Keratinocyte (primary cell): ENCODE measurements around the gene MAGEA9. TPM values are rescaled to one million over a fixed set of nuclear protein-coding genes. Genes with fewer than 3 reads are reported as not detected.
"Not testable (repeated sequence)": the region's sequence is repeated elsewhere in the genome, so short reads cannot be mapped to it uniquely, and the experiment has no call there.

Source experiments
- DNase-seq: peaks from one replicate; pipeline ENCODE4 v3.0.0-alpha.2; 2011; ENCODE audit warnings: low read depth, missing footprints, low spot score
- FAIRE-seq: peaks from 2 replicates; lab custom pipeline; 2011; peaks lifted over from hg19 to GRCh38; lab: Jason Lieb, UNC
- H2AFZ ChIP-seq: 2 replicates; pipeline ENCODE4 v1.6.0; 2012; ENCODE audit warnings: low read length, control low read depth, inconsistent platforms; ENCODE audit not compliant: control insufficient read depth
- H3K27ac ChIP-seq: 2 replicates; pipeline ENCODE4 v1.5.1; 2011; ENCODE audit warnings: low read length; ENCODE audit not compliant: control insufficient read depth, insufficient read depth
- H3K27me3 ChIP-seq: 3 replicates; pipeline ENCODE4 v1.6.0; 2011; ENCODE audit warnings: low read length; ENCODE audit not compliant: control insufficient read depth, insufficient read depth; ENCODE audit errors: extremely low read depth
- H3K36me3 ChIP-seq, 2 experiments: 2 replicates in 1 of 2; 3 replicates in 1 of 2; pipeline ENCODE4 v1.5.1; 2011; ENCODE audit warnings: low read length in 2 of 2, mild to moderate bottlenecking in 1 of 2; ENCODE audit not compliant: control insufficient read depth in 2 of 2, insufficient read depth in 2 of 2; ENCODE audit errors: extremely low read depth in 1 of 2
- H3K4me1 ChIP-seq: 3 replicates; pipeline ENCODE4 v1.5.1; 2011; ENCODE audit warnings: low read length; ENCODE audit not compliant: control insufficient read depth, insufficient read depth; ENCODE audit errors: extremely low read depth
- H3K4me2 ChIP-seq: 3 replicates; pipeline ENCODE4 v1.6.0; 2011; ENCODE audit warnings: low read depth, low read length; ENCODE audit not compliant: control insufficient read depth, insufficient read depth; ENCODE audit errors: extremely low read depth
- H3K4me3 ChIP-seq, 3 experiments: fragments of 200-600 bp in 1 of 3; sonication (generic) in 1 of 3; 2 replicates in 2 of 3; 3 replicates in 1 of 3; pipeline ENCODE4 v1.5.1; 2011 to 2016; ENCODE audit warnings: low read length in 3 of 3, mild to moderate bottlenecking in 3 of 3, control low read depth in 2 of 3, inconsistent platforms in 1 of 3, low read depth in 1 of 3, mixed read lengths in 1 of 3, mixed run types in 1 of 3, moderate library complexity in 1 of 3; ENCODE audit not compliant: control insufficient read depth in 2 of 3, insufficient read depth in 2 of 3; ENCODE audit errors: extremely low read depth in 1 of 3
- H3K79me2 ChIP-seq: 2 replicates; pipeline ENCODE4 v1.6.0; 2012; ENCODE audit warnings: low read length; ENCODE audit not compliant: control insufficient read depth, insufficient read depth
- H3K9ac ChIP-seq: 3 replicates; pipeline ENCODE4 v1.6.0; 2011; ENCODE audit warnings: low read length; ENCODE audit not compliant: control insufficient read depth, insufficient read depth; ENCODE audit errors: extremely low read depth
- H3K9me1 ChIP-seq: 3 replicates; pipeline ENCODE4 v1.6.0; 2011; ENCODE audit warnings: low read length; ENCODE audit not compliant: control insufficient read depth, insufficient read depth; ENCODE audit errors: extremely low read depth
- H3K9me3 ChIP-seq: 2 replicates; pipeline ENCODE4 v1.5.1; 2012; ENCODE audit warnings: low read depth, low read length; ENCODE audit not compliant: control insufficient read depth
- H4K20me1 ChIP-seq: 3 replicates; pipeline ENCODE4 v1.6.0; 2011; ENCODE audit warnings: low read length; ENCODE audit not compliant: control insufficient read depth, insufficient read depth; ENCODE audit errors: extremely low read depth
- EZH2 ChIP-seq: IDR thresholded peaks from one replicate; pipeline ENCODE4 v1.6.1; 2012; ENCODE audit warnings: inconsistent platforms, mild to moderate bottlenecking, low read length, moderate library complexity
- dilution Hi-C: fragments of 300-500 bp; cut with MboI; formaldehyde crosslinking; loops from one replicate; pipeline ENCODE4 v1.7.0; 2020; ENCODE audit warnings: low sequenced_read_pairs; ENCODE audit not compliant: extremely low pct_ligation_motif_present
- polyA plus RNA-seq, 5 experiments: library from polyadenylated mRNA; depleted of rRNA in 3 of 5; stranded (reverse) in 3 of 5; stranded (forward) in 1 of 5; unstranded in 1 of 5; fragments of >200 nt; gene quantifications; 1 replicate in 1 of 5; 2 replicates in 3 of 5; 3 replicates in 1 of 5; pipeline versions ENCODE4 v1.2.1 to v1.2.3, GENCODE V29; 2011 to 2012; ENCODE audit warnings: missing spikeins in 2 of 5, low read depth in 1 of 5, low replicate concordance in 1 of 5
- TF ChIP-seq, protein P1 (sequence below), 3 experiments: IDR thresholded peaks in 1 of 3; conservative IDR thresholded peaks in 1 of 3; optimal IDR thresholded peaks in 1 of 3; 2 replicates in 2 of 3; 3 replicates in 1 of 3; pipeline versions ENCODE3 to v1.5.1; 2011; ENCODE audit warnings: low read length in 3 of 3, mild to moderate bottlenecking in 3 of 3, moderate library complexity in 2 of 3, control low read depth in 1 of 3, inconsistent platforms in 1 of 3; ENCODE audit not compliant: insufficient read depth in 2 of 3; ENCODE audit errors: extremely low read depth in 1 of 3

Gene MAGEA9
- polyA plus RNA-seq, 1 donor (not counting 4 experiments of a cell fraction or from before 2014, with no cell fraction given): not detected

- Histone ChIP-seq H3K9ac (no peak overlapping the region), H3K79me2 (no peaks in the 10 kb centered on the region), H2AFZ (no peak overlapping the region), H3K4me2 (no peak overlapping the region), H3K27me3 (no peaks in the 10 kb centered on the region), H3K4me3 (no peak overlapping the region), H3K4me1 (no peaks in the 10 kb centered on the region), H3K36me3 (no peaks in the 10 kb centered on the region), H3K9me1 (no peaks in the 10 kb centered on the region), H3K9me3 (no peaks in the 10 kb centered on the region), H3K27ac (no peak overlapping the region), H4K20me1 (no peaks in the 10 kb centered on the region)
- dilution Hi-C loops: no loop called here
- FAIRE-seq (no peak), DNase-seq (no peak)
- TF ChIP-seq EZH2: no peak
- TF ChIP-seq, protein P1, sequence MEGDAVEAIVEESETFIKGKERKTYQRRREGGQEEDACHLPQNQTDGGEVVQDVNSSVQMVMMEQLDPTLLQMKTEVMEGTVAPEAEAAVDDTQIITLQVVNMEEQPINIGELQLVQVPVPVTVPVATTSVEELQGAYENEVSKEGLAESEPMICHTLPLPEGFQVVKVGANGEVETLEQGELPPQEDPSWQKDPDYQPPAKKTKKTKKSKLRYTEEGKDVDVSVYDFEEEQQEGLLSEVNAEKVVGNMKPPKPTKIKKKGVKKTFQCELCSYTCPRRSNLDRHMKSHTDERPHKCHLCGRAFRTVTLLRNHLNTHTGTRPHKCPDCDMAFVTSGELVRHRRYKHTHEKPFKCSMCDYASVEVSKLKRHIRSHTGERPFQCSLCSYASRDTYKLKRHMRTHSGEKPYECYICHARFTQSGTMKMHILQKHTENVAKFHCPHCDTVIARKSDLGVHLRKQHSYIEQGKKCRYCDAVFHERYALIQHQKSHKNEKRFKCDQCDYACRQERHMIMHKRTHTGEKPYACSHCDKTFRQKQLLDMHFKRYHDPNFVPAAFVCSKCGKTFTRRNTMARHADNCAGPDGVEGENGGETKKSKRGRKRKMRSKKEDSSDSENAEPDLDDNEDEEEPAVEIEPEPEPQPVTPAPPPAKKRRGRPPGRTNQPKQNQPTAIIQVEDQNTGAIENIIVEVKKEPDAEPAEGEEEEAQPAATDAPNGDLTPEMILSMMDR (optimal IDR thresholded peaks at IDR 0.05 in 1 of 3, IDR thresholded peaks at IDR 0.05 in 1 of 3, conservative IDR thresholded peaks at IDR 0.05 in 1 of 3; ENCODE audit: extremely low read depth in 1 of 3, insufficient read depth in 2 of 3, low read length in 3 of 3): peak in 1 of 3 experiments; percentile 30
Measured at GRCh38 chrX:149831473-149831872, 49.7 kb downstream of the MAGEA9 start.

- H3K79me2 ChIP-seq, H4K20me1 ChIP-seq, H3K4me3 ChIP-seq, H3K36me3 ChIP-seq, H3K9me3 ChIP-seq, dilution Hi-C loops, H2AFZ ChIP-seq, H3K4me1 ChIP-seq, FAIRE-seq, H3K9me1 ChIP-seq, DNase-seq, H3K27ac ChIP-seq, H3K4me2 ChIP-seq, H3K27me3 ChIP-seq, H3K9ac ChIP-seq: not testable (repeated sequence)
Measured at GRCh38 chrX:149836728-149837127, 55.0 kb downstream of the MAGEA9 start.

DNA sequence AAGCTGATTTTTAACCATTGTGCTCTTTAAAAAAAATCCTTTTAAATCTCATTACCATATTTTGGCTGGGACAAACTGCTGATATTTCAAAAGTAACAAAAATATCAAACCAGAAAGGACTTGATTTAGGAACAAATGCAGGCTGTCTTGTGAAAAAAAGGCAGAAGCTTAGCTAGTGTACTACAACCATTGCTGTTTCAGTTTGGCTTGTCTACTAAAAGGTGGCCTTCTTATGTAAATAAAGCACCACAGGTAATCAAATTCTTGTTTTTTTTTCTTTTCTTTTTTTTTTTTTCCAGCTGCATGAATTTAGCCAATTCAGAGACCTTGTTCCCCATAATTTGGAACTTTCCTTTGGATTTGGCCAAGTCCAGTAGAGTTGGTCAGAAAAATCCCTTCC is 55.4 kb downstream of the MAGEA9 start:
- Histone ChIP-seq H3K9ac (no peak overlapping the region), H3K79me2 (no peaks in the 10 kb centered on the region), H3K36me3 (no peaks in the 10 kb centered on the region), H3K4me2 (no peak overlapping the region), H4K20me1 (no peaks in the 10 kb centered on the region), H3K27ac (no peak overlapping the region), H3K4me3 (no peak overlapping the region), H3K9me1 (no peaks in the 10 kb centered on the region), H3K4me1 (no peaks in the 10 kb centered on the region), H3K27me3 (no peaks in the 10 kb centered on the region), H2AFZ (no peak overlapping the region), H3K9me3 (no peaks in the 10 kb centered on the region)
- dilution Hi-C loops: no loop called here
- FAIRE-seq (no peak), DNase-seq (no peak)
- TF ChIP-seq, protein P1 (optimal IDR thresholded peaks at IDR 0.05 in 1 of 3, IDR thresholded peaks at IDR 0.05 in 1 of 3, conservative IDR thresholded peaks at IDR 0.05 in 1 of 3; ENCODE audit: extremely low read depth in 1 of 3, insufficient read depth in 2 of 3, low read length in 3 of 3): no peak
